ENCODE results near the gene CSKMT. TPM values are rescaled to one million over a fixed set of nuclear protein-coding genes. Genes with fewer than 3 reads are reported as not detected.

The CSKMT gene
- total and polyA plus RNA-seq, 8 donors = 4.0 to 25.4 (median 7.7) TPM

DNA sequence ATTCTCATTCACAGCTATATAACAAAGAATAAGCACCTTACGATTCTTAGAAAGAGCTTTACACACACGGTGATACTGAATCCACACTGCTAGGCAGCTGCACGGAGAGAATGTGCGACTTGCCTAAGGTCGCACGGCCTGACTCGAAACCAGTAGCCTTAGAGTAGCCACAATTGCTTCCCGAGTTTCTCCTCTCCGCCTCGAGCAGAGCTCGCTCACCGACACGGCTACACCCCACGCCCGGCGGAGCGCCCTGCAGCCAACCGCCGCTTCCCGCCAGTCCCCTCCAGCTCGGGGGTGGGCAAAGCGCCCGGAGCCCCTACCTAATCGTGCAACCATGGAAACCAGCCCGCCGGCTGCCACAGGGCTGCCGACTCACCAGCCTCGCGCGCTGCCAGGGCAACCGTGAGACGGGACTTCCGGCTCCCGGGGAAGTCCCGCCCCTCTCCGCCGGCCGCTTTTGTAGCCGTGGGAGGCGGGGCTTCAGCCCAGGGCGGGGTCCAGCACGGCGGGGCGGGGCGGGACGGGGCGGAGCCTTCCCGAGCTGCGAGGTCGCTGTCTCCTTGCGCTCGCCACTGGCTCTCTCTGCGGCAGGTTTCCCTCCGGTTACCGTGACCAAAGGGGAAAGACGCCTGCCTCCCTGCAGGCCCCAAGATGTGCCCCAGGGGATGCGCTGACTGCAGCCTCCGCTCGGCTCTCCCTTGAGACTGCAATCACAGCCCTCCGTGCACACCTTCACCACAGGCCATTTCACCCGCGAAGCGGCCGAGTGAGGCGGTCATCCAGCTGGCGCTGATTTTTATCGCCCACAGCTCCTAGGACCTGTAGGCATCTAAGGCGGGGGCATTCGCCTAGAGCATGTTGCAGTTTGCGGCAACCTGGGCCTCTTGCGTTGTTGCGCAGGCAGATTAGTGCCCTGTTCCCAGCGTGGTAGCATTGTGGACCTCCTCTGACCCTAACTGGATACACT, 41.1 kb downstream of the CSKMT start:
- Histone ChIP-seq H3K27ac (peak overlapping the region; percentile 82 to 90 (median 88)), H3K9me3 (no peaks in the 10 kb centered on the region), H3K4me1 (peaks cover 20 to 35% (median 22%) of the 10 kb centered on the region in 3 donors), H3K27me3 (no peaks in the 10 kb centered on the region), H3K4me3 (peak overlapping the region; percentile 50 to 73 (median 58)), H3K36me3 (peaks cover 0 to 4% (median 0%) of the 10 kb centered on the region in 3 donors)
- FAIRE-seq = no peak
- peak; percentile 92 to 99 (median 96) for DNase-seq
- TF ChIP-seq, protein P1, sequence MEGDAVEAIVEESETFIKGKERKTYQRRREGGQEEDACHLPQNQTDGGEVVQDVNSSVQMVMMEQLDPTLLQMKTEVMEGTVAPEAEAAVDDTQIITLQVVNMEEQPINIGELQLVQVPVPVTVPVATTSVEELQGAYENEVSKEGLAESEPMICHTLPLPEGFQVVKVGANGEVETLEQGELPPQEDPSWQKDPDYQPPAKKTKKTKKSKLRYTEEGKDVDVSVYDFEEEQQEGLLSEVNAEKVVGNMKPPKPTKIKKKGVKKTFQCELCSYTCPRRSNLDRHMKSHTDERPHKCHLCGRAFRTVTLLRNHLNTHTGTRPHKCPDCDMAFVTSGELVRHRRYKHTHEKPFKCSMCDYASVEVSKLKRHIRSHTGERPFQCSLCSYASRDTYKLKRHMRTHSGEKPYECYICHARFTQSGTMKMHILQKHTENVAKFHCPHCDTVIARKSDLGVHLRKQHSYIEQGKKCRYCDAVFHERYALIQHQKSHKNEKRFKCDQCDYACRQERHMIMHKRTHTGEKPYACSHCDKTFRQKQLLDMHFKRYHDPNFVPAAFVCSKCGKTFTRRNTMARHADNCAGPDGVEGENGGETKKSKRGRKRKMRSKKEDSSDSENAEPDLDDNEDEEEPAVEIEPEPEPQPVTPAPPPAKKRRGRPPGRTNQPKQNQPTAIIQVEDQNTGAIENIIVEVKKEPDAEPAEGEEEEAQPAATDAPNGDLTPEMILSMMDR (IDR thresholded peaks at IDR 0.05) = no peak
- peak; percentile 84 to 91 (median 88) for ATAC-seq
- WGBS, 2 donors = 2% methylated on average over 59 to 73 of the region's 73 CpGs
- intact Hi-C loops (cut with DNase I) = no loop called here

GRCh38 chr11:62706850-62707247, 41.7 kb downstream of the CSKMT start:
- DNase-seq (peak in 2 of 6 donors; percentile 26 to 29), ATAC-seq (no peak), FAIRE-seq (no peak)
- intact Hi-C loops (cut with DNase I) = no loop called here
- H3K27ac ChIP-seq = peak overlapping the region; percentile 56 to 90 (median 84)
- no peaks in the 10 kb centered on the region for H3K9me3 ChIP-seq
- peak overlapping the region in 3 of 4 donors; percentile 36 to 73 (median 62) for H3K4me3 ChIP-seq
- 54 to 56% methylated on average over 8 of the region's 8 CpGs for WGBS, 2 donors
- H3K27me3 ChIP-seq = no peaks in the 10 kb centered on the region
- no peaks in the 10 kb centered on the region for H3K36me3 ChIP-seq
- H3K4me1 ChIP-seq = peaks cover 27 to 42% (median 28%) of the 10 kb centered on the region in 3 donors
- TF ChIP-seq, protein P1 (IDR thresholded peaks at IDR 0.05) = no peak

GRCh38 chr11:62707277-62707861, 42.3 kb downstream of the CSKMT start, which contains the start of the genes BSCL2 and GNG3:
BSCL2 (minus strand) TSS chr11:62707424; CDS start chr11:62707195, 229 bp downstream.
GNG3 (plus strand) TSS chr11:62707676; CDS start chr11:62708296, 620 bp downstream.
- H3K4me3 ChIP-seq = peak within 1 kb of the TSS; percentile 36 to 73 (median 56)
- peaks cover 31 to 47% (median 32%) of the 10 kb centered on the region in 3 donors for H3K4me1 ChIP-seq
- 76% methylated on average over 10 of the region's 10 CpGs for whole genome bisulfite sequencing, 2 donors
- peak in 5 of 6 donors; percentile 34 to 74 (median 41) for DNase-seq
- no peaks in the 10 kb centered on the region for H3K36me3 ChIP-seq
- no peaks in the 10 kb centered on the region for H3K27me3 ChIP-seq
- FAIRE-seq = no peak
- no peak for ATAC-seq
- TF ChIP-seq, protein P1 (IDR thresholded peaks at IDR 0.05) = no peak
- intact Hi-C loops (cut with DNase I) = no loop called here
- H3K9me3 ChIP-seq = no peaks in the 10 kb centered on the region
- H3K27ac ChIP-seq = peak within 1 kb of the TSS; percentile 56 to 96 (median 88)

GRCh38 chr11:62708392-62708791, 43.3 kb downstream of the CSKMT start:
- intact Hi-C loops (cut with DNase I) = no loop called here
- no peaks in the 10 kb centered on the region for H3K9me3 ChIP-seq
- H3K4me1 ChIP-seq = peaks cover 33 to 57% (median 40%) of the 10 kb centered on the region in 3 donors
- H3K27me3 ChIP-seq = no peaks in the 10 kb centered on the region
- WGBS, 2 donors = 55 to 69% methylated on average over 4 to 5 of the region's 5 CpGs
- DNase-seq (peak in 2 of 6 donors; percentile 29 to 37), FAIRE-seq (no peak), ATAC-seq (no peak)
- TF ChIP-seq, protein P1 (IDR thresholded peaks at IDR 0.05) = no peak
- peak overlapping the region in 2 of 4 donors; percentile 46 to 52 for H3K4me3 ChIP-seq
- H3K27ac ChIP-seq = peak overlapping the region; percentile 75 to 96 (median 88)
- no peaks in the 10 kb centered on the region for H3K36me3 ChIP-seq

Measured in pancreas (tissue), 10 donors.